OCI-M2 (cell line): ENCODE measurements around the gene EML6.

Source experiments
- DNase-seq: peaks from one replicate; lab custom pipeline; 2025; ENCODE audit not compliant: unreplicated experiment; lab: John Stamatoyannopoulos, UW

EML6 gene

DNA sequence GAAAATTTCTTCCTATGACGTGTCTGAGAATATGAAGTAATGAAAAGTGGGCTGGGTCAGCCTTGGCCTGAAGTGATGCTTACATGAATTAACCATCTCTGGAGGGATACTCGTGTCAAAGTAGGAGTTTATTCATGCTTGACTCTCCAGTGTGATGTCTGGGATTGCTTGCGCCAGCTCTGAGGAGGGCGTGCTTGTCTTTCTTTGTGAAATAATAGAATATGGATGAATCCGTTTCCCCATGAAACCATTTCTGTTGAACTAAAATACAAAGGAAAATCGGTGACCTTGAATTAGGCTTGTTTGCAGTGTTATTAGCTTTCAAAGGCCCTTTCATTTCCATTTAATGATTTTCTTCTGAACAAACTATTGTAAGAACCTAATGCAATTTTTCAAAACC, 77.9 kb downstream of the EML6 start:
- no peak for DNase-seq

- no peak for DNase-seq
Measured at GRCh38 chr2:54803783-54804751, 80.6 kb downstream of the EML6 start.

- no peak for DNase-seq
Measured at GRCh38 chr2:54805255-54805654, 81.8 kb downstream of the EML6 start.

- DNase-seq = no peak
Measured at GRCh38 chr2:54806975-54807374, 83.5 kb downstream of the EML6 start.

DNA sequence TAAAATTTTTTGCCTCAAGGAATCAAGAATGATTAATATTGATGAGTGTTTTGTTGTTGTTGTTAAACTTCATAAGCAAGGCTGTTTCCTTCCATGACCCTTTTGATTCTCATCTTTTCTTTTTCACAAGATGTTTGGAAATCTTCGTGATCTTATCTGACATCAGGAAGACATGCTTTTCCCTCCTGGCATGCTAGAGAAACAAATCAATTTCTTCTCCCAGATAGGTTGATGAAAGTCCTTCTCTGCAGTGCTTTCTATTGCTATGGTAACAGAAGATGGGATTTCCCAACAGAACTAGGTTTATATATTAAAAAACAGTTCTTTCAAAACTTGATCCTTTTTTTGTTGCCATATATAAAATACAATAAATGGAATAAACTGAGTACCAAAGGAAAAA, 85.2 kb downstream of the EML6 start:
- DNase-seq = no peak

GRCh38 chr2:54809819-54810218, 86.4 kb downstream of the EML6 start:
- DNase-seq = no peak

DNA sequence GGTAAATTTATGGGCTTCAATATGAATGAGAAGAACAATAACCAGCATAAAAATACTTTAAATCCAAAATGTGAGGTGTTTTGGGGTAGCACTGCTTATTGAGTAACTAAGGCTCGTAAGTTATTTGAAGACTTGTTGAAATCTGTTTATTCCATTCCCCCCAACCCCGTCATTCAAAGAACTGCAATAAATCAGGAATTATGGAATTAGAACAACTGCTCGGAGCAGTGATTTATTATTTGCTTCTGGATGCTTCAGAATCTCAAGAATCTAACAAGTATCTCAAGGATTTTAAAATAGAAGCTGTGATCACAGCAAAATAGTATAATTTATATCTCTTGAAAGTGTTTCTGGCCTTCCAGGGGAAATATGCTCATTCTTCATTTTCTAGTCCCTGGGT, 86.8 kb downstream of the EML6 start:
- no peak for DNase-seq

GRCh38 chr2:54813584-54813983, 90.1 kb downstream of the EML6 start:
- DNase-seq = no peak

DNA sequence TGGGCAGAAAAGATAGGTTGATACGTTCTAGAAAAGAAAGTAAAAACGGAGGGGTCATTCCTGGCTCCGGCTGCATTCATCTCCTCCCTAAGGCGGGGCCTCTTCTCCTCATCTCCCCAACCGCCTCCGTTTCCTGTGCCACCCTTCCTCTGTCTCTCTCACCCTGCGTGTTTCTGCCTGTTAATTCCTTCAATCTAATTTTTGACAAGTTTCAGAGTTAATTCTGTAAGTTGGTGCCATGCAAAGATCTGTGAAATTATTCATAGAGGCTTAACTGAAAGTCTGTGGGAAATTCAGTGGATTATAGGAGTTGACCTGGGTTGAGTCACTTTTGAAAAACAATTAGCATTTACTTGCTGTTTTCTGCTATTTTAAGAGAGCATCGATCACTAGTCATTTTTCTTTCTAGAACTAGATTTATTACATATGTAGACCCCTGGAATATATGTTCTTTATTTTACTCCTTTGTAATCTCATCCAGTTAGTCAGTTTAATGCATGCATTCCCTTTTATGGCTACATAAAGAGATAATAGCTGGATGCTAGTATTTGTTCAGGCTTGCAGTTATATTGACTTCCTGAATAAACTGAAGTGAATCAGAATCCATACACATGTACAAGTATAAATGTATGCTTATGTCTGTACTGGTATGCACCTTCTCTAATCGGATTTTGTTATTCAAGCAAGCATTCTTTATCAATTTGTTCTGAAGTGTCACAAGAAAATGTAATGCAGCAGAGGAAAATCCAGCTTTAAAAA, 91.1 kb downstream of the EML6 start:
- DNase-seq = no peak

DNA sequence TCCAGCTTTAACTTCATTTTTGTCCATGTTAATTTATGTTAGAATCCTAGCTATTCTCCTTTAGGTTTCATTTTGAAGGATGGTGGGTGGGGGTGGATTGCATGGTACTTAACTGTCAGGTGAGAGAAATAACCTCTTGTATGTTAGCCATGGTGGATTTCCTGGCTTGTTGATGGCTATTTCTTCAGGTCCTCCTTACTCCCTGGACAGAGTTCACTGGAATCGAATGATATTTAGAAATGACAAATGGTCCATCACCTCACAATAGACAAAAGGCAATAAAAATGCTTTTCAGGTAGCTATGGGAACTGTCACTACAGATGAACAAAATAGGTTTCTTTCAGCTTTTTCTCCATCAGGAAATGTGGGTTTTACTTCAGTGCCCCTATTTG, 91.7 kb downstream of the EML6 start:
- no peak for DNase-seq

DNA sequence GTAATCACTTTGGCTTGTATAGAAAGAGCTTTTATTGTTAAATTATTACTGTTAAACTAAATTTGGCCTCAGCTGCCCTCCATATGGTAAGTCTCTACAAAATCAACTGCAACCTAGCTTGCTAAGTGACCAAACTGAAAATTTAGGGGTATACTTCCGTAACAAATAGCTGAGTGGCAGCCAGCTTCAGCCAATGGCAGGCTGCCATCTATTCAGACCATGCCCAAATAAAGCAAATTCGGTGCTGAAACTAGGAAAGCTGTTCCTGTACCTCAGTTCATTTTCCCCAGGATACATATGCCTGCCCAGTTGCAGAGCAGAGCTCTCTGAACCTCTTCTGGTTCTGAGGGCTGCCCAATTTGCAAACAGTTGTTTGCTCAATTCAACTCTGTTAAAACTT, 94.8 kb downstream of the EML6 start:
- DNase-seq = no peak

GRCh38 chr2:54820558-54820957, 97.1 kb downstream of the EML6 start:
- no peak for DNase-seq

GRCh38 chr2:54824567-54824966, 101.1 kb downstream of the EML6 start:
- DNase-seq = no peak

GRCh38 chr2:54830546-54830945, 107.1 kb downstream of the EML6 start:
- DNase-seq = no peak

GRCh38 chr2:54831480-54831879, 108.0 kb downstream of the EML6 start:
- no peak for DNase-seq

DNA sequence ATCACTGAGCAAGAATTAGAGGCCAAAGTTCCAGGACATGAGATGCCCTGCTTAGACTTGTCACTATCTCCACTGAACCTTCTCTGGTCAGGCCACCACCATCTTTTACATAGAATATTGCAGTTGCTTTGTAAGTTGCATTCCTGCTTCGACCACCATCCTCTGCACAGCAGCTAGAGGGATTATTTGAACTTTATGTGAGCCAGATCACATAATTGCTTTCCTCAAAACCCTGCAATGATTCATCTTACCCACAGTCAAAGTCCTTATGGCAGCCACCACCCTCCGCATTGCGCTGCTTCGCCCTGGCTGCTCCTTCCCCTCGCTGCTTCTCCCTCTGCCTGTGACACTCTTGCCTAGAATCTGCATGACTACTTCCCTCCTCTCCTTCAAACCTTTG, 111.3 kb downstream of the EML6 start:
- no peak for DNase-seq

DNA sequence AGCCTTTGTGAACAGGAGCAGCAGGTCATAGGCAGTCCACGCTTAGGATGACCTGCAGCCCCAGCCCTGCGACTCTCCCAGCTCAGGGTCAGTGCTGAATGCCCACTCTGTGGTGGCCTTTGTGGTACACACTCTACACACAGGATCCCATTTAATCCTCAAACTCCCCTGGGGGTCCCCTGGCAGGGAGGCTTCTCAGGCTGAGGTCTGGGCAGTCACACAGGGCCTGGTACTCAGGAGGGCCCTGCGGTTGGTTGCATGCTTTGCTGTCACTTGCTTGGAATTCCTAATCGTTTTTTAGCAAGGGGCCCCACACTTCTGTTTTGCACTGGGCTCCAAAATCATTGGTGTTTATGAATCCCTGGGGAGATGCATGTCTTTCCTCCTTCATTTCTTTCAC, 113.0 kb downstream of the EML6 start:
- no peak for DNase-seq

- no peak for DNase-seq
Measured at GRCh38 chr2:54838585-54839035, 115.1 kb downstream of the EML6 start.

GRCh38 chr2:54839461-54840255, 116.2 kb downstream of the EML6 start:
- DNase-seq = no peak

GRCh38 chr2:54840559-54841468, 117.4 kb downstream of the EML6 start:
- no peak for DNase-seq
